IPS-15b (cell line): ENCODE data around the gene EML6.
"Not testable (repeated sequence)": the region's sequence is repeated elsewhere in the genome, so short reads cannot be mapped to it uniquely, and the experiment has no call there.

Experiments
- H3K27me3 ChIP-seq: one replicate; pipeline ENCODE4 v1.6.1; 2013; ENCODE audit warnings: low read length; ENCODE audit not compliant: control insufficient read depth, insufficient read depth
- H3K36me3 ChIP-seq: one replicate; pipeline ENCODE4 v1.6.1; 2013; ENCODE audit warnings: low read length; ENCODE audit not compliant: control insufficient read depth, insufficient read depth
- H3K4me1 ChIP-seq: one replicate; pipeline ENCODE4 v1.6.1; 2013; ENCODE audit warnings: mild to moderate bottlenecking, low read length; ENCODE audit not compliant: control insufficient read depth, insufficient read depth
- H3K4me3 ChIP-seq: one replicate; pipeline ENCODE4 v1.5.1; 2013; ENCODE audit warnings: low read depth, low read length
- H3K9ac ChIP-seq: one replicate; pipeline ENCODE4 v1.6.1; 2013; ENCODE audit warnings: low read depth, mild to moderate bottlenecking, low read length
- H3K9me3 ChIP-seq: one replicate; pipeline ENCODE4 v1.6.1; 2013; ENCODE audit warnings: mild to moderate bottlenecking, low read length; ENCODE audit not compliant: control insufficient read depth, insufficient read depth

Gene EML6

DNA sequence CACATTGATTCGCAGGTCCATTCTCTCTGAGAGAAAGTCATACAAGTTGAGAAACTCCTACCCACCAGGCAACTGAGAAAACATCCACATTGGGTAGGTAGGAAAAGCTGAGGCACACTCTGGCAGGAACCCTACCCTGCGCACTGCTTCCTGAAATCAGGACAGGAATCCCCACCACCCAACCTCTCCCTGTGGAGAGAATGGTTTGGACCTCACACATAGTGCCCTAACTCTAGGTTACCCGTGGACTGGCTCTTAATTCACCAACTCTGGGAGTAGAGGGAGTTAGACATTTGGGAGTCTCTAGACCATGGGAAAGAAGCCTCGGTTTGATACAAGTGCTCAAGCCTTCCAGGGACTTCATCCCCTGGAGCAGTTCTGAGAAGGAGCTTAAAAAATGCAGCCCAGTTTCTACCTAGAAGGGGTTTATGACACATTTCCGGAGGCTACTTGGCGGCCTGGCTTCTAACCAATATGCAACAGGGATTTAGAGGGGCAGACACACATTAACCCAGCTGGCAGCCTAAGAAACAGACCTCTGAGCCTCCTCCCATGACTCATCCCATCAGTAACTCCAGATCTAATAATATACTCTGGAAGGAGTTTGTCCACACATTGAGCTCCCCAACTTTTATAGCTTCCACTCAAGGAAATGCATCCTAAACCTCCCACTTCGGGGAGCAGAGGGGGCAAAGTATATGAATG lies 136.7 kb downstream of the EML6 start:
- no peaks in the 10 kb centered on the region for H3K9me3 ChIP-seq
- H3K9ac ChIP-seq, result no peak overlapping the region
- H3K36me3 ChIP-seq, result no peaks in the 10 kb centered on the region
- H3K27me3 ChIP-seq, result no peaks in the 10 kb centered on the region
- no peak overlapping the region for H3K4me3 ChIP-seq
- H3K4me1 ChIP-seq, result no peaks in the 10 kb centered on the region

DNA sequence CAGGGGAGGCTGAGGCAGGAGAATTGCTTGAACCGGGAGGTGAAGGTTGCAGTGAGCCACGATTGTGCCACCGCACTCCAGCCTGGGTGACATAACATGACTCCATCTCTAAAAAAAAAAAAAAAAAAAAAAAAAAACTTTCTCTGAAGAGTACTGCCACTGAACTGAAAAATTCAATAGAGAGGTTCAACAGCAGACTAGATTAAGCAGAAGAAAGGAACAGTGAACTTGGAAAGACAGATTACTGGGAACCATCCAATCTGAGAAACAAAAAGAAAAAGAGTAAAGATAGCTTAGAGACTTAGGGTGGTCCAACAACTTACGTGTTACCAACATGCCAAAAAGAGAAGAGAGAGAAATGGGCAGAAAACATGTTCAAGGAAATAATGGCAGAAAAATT lies 138.8 kb downstream of the EML6 start:
- no peak overlapping the region for H3K4me3 ChIP-seq
- H3K27me3 ChIP-seq, result no peaks in the 10 kb centered on the region
- no peaks in the 10 kb centered on the region for H3K9me3 ChIP-seq
- H3K4me1 ChIP-seq, result no peaks in the 10 kb centered on the region
- no peak overlapping the region for H3K9ac ChIP-seq
- H3K36me3 ChIP-seq, result no peaks in the 10 kb centered on the region

DNA sequence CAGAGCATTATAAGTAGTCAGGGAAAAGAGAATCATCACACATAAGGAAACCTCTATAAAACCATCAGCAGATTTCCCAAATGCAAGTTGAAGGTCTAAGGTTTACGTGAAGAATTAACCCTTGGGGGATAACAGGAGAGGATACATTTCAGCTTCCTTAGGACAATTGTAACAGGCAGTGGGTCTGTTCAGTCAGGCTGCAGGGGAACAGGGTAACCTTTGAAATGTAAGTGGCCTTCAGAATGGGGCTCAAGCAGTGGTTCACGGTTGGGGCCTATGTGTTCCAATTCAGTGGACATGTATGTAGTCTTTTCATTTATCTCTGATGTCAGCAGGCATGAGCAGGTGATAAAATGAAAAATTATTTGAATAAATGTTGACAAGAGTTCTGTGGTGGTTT lies 139.3 kb downstream of the EML6 start:
- H3K36me3 ChIP-seq, result no peaks in the 10 kb centered on the region
- H3K4me3 ChIP-seq, result no peak overlapping the region
- H3K4me1 ChIP-seq, result no peaks in the 10 kb centered on the region
- no peak overlapping the region for H3K9ac ChIP-seq
- H3K9me3 ChIP-seq, result no peaks in the 10 kb centered on the region
- H3K27me3 ChIP-seq, result no peaks in the 10 kb centered on the region

DNA sequence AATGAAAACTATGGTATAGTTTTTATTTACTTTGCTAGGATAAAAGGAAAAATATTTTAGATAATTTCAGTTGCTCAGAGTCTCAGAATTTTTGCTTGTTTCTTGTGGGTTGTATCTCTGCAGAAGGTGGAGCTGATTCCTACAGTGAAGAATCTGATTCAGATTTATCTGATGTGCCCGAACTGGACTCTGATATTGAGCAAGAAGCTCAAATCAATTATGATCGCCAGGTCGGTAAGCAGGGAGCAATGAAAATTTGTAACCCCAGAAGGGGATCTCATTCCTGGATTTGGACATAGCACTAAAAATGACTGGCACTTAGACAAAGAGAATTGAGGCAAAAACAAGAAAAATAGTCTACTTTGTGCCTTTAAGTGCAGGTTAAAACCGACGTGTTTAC lies 140.2 kb downstream of the EML6 start:
- H3K4me3 ChIP-seq, result no peak overlapping the region
- H3K27me3 ChIP-seq, result no peaks in the 10 kb centered on the region
- no peaks in the 10 kb centered on the region for H3K4me1 ChIP-seq
- no peak overlapping the region for H3K9ac ChIP-seq
- no peaks in the 10 kb centered on the region for H3K36me3 ChIP-seq
- no peaks in the 10 kb centered on the region for H3K9me3 ChIP-seq

DNA sequence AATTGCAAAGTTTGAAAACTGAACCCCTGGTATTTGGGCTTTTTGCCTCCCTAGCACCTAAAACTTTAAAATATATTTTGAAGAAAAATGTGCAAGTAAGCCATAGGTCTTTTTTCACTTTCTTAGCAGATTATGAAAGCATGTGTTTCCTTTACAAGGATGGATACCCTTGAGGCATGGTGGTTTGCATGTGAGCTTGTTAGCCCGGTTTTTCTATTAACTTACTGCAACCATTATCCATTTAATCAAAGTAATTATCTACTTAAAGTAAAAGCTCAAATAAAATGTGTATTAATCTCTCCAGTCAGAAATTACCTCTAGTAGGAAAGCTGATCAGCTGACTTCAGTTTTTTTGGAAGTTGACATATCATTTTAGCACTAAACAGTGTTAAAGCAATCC lies 140.6 kb downstream of the EML6 start:
- H3K4me1 ChIP-seq, result no peaks in the 10 kb centered on the region
- no peak overlapping the region for H3K9ac ChIP-seq
- H3K27me3 ChIP-seq, result no peaks in the 10 kb centered on the region
- no peaks in the 10 kb centered on the region for H3K9me3 ChIP-seq
- H3K4me3 ChIP-seq, result no peak overlapping the region
- no peaks in the 10 kb centered on the region for H3K36me3 ChIP-seq

DNA sequence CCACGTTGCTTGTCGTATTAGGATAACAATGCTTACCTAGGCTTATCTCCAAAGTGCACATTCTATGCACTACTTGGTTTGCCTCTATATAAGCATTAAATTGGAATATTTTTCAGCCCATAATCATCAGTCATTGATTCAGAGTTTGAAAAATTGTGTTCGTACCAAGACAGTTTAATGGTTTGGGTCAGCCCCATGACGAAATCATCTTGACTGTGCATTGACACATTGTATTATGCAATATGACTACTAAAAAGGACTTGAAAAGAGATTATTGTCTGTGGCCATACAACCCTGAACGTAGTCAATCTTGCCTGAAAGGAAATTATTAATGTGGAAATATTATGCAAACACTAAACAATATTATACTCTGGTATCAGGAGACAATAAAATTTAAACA lies 141.3 kb downstream of the EML6 start:
- H3K36me3 ChIP-seq, result no peaks in the 10 kb centered on the region
- no peaks in the 10 kb centered on the region for H3K4me1 ChIP-seq
- H3K4me3 ChIP-seq, result no peak overlapping the region
- H3K27me3 ChIP-seq, result no peaks in the 10 kb centered on the region
- no peak overlapping the region for H3K9ac ChIP-seq
- H3K9me3 ChIP-seq, result no peaks in the 10 kb centered on the region

DNA sequence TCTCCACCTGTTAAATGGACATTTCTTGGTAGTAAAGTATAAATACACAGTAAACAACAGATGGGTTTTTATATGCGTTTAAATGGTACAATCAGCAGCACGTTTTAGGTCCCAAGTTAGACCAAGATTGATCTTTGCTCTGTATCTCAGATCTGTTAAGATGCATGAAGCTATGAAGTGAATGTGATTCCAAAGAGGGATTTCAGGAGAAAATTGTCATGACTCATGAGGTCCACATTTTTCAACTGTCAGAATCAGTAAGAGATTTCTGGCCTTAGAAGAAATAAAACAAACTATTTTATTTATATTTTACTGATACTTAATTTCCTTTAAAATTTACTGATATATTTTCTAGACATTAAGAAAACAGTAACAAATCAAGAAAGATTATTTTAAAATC lies 142.7 kb downstream of the EML6 start:
- Histone ChIP-seq H3K4me3 (no peak overlapping the region), H3K27me3 (no peaks in the 10 kb centered on the region), H3K9ac (no peak overlapping the region), H3K36me3 (no peaks in the 10 kb centered on the region), H3K4me1 (no peaks in the 10 kb centered on the region), H3K9me3 (no peaks in the 10 kb centered on the region)

DNA sequence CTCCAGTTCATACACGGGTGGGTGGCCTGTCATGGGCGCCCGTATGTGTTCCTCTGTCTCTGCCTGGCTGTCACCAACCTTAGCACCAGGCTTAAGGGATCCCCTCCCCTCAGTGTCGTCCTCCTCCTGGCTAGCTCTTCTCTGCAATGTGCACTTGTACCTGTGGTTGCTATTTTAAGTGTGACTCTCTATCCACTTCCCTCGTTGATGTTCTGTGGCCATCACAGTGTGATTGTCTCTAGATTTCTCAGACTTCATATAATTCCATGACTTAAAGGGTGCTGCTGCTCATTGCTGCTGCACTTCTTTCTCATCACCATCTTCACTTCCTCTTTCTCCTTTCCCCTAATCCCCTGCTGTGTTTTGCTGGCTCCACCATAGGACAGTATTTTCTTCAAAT lies 143.4 kb downstream of the EML6 start:
- H3K36me3 ChIP-seq, result no peaks in the 10 kb centered on the region
- no peak overlapping the region for H3K9ac ChIP-seq
- H3K9me3 ChIP-seq, result no peaks in the 10 kb centered on the region
- no peaks in the 10 kb centered on the region for H3K4me1 ChIP-seq
- no peaks in the 10 kb centered on the region for H3K27me3 ChIP-seq
- H3K4me3 ChIP-seq, result no peak overlapping the region

DNA sequence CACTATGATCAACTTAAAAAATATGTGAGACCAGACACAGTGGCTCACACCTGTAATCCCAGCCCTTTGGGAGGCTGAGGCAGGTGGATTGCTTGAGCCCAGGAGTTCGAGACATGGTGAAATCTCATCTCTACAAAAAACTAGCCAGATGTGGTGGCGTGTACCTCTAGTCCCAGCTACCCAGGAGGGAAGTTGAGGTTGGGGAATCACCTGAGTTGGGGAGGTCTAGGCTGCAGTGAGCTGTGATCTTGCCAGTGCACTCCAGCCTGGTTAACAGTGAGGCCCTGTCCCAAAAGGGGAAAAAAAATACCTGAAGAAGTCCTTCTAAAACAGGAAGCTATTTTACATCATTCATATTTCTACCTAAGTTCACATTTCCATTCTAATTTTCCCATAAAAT lies 144.0 kb downstream of the EML6 start:
- H3K36me3 ChIP-seq, result no peaks in the 10 kb centered on the region
- H3K9ac ChIP-seq, result no peak overlapping the region
- H3K4me3 ChIP-seq, result no peak overlapping the region

DNA sequence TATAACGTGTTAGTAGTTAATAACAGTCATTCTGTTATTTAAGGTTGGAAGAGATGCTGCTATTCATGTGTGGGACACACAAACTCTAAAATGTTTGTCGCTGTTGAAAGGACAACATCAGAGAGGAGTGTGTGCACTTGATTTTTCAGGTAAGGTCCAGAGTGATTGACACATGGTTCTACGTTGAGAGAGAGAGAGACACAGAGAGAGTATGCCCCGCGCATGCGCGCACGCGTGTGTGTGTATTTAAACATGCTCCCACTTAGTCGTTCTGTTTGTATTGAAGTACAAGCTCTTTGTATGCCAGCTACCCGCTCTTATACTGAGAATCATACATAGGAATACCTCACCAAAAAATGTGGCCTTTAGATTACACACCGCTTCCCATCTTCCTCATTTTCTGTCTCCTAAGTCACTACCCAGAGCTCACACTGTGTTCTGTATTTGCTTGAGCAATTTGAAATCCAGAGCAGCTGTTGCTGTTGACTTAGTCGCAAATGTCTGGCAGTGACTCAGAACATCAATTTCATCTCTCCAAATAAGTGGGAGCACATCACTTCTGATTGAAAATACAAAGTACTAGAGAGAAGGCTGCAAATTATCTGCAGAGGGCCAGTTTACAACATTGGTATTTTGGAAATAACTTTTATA lies 148.1 kb downstream of the EML6 start:
- Histone ChIP-seq H3K27me3 (no peaks in the 10 kb centered on the region), H3K9me3 (no peaks in the 10 kb centered on the region), H3K36me3 (no peaks in the 10 kb centered on the region), H3K4me3 (no peak overlapping the region), H3K4me1 (no peaks in the 10 kb centered on the region), H3K9ac (no peak overlapping the region)

More for the DNA sequence above, 144.0 kb downstream of the EML6 start:
- no peaks in the 10 kb centered on the region for H3K4me1 ChIP-seq
- H3K27me3 ChIP-seq, result no peaks in the 10 kb centered on the region
- no peaks in the 10 kb centered on the region for H3K9me3 ChIP-seq

DNA sequence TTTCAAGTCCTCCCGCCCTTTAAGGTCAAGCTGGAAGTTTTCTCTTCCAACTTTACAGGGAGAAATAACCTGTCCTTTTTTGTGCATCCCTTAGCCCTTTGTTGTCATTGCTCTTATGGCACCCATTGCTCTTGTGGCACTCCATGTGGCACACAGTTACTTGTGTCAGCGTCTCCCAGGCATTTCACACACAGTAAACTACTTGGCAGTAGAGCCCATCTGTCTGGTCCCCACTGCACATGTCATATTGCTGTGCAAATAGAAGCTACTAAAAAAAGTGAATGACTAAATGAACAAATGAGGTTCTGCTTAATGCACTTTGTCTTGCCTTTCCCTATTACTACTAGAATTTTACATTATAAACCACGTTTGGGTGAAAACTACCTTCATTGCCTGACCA lies 149.3 kb downstream of the EML6 start:
- Histone ChIP-seq H3K9me3 (no peaks in the 10 kb centered on the region), H3K4me1 (no peaks in the 10 kb centered on the region), H3K36me3 (no peaks in the 10 kb centered on the region), H3K27me3 (no peaks in the 10 kb centered on the region), H3K4me3 (no peak overlapping the region), H3K9ac (no peak overlapping the region)

DNA sequence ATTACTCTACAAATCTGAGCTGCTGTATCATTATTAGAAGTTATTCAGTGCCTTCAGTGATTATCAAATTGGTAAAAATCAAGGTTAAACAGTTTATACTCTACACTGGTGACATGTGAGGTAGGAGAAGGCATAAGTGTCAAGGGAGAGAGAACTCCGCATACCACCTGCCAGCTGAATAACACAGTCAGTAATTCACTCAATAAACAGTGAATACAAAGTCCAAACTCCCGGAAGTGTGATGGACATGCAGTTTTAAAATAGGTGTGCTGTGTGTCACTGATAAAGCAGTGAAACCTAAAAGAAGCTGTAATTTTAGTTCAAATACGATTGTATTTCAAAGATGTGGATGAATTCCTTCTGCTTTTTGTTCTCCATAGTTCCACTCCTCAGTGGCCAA lies 149.8 kb downstream of the EML6 start:
- H3K9ac ChIP-seq, H3K27me3 ChIP-seq, H3K4me1 ChIP-seq, H3K9me3 ChIP-seq, H3K4me3 ChIP-seq, H3K36me3 ChIP-seq: not testable (repeated sequence)
